A549 (cell line): ENCODE measurements around the gene MARF1.

Experiments
- CTCF ChIP-seq: fragments of >200 bp; sonication (Bioruptor Twin); formaldehyde crosslinking; IDR thresholded peaks from 3 replicates; pipeline ENCODE4 v1.5.1; 2016
- KDM5A ChIP-seq: fragments of 200-600 bp; sonication (generic); IDR thresholded peaks from 2 replicates; pipeline ENCODE4 v1.6.1; 2016; ENCODE audit warnings: antibody characterized with exemption, mild to moderate bottlenecking
- REST ChIP-seq: fragments of 200-600 bp; sonication (generic); IDR thresholded peaks from 2 replicates; pipeline ENCODE4 v1.6.1; 2016; ENCODE audit warnings: antibody characterized with exemption, mild to moderate bottlenecking, moderate library complexity

GRCh38 chr16:15566095-15566494, 76.9 kb downstream of the MARF1 start:
- no peak for TF ChIP-seq KDM5A
- TF ChIP-seq REST, result no peak
- TF ChIP-seq CTCF, result no peak
